ENCODE measurements around the gene THAP3.
A peak's percentile ranks its signal among the peaks of the same experiment; 100 is the strongest.

- no peak for TF ChIP-seq CHD1 (IDR thresholded peaks at IDR 0.05; ENCODE audit: low read depth, low read length)
- peak in 1 of 2 experiments; percentile 25; a peak in 1 of 3 replicates for TF ChIP-seq POLR2A (IDR thresholded peaks at IDR 0.05; ENCODE audit: control extremely low read depth in 1 of 2, low read depth in 2 of 2, low read length in 2 of 2)
- no peak for TF ChIP-seq SIX5 (IDR thresholded peaks at IDR 0.05; ENCODE audit: low read depth, low read length)
- TF ChIP-seq CTCF (IDR thresholded peaks at IDR 0.05; ENCODE audit: control extremely low read depth in 1 of 3, insufficient read depth in 1 of 3, low read depth in 1 of 3, low read length in 3 of 3) = peak in 1 of 3 experiments; percentile 38; a peak in 2 of 4 replicates
- TF ChIP-seq CEBPB (IDR thresholded peaks at IDR 0.05; ENCODE audit: low read depth, low read length) = no peak
- TF ChIP-seq CHD2 (IDR thresholded peaks at IDR 0.05; ENCODE audit: low read length) = no peak
- peak; percentile 81 for TF ChIP-seq PHF8 (conservative IDR thresholded peaks at IDR 0.05; ENCODE audit: low read depth, low read length)
- no peak for TF ChIP-seq SRF (IDR thresholded peaks at IDR 0.05; ENCODE audit: low read depth, low read length)
- TF ChIP-seq EZH2 (IDR thresholded peaks at IDR 0.05; ENCODE audit: low read depth, low read length, severe bottlenecking) = no peak
- no peak for TF ChIP-seq ATF3 (IDR thresholded peaks at IDR 0.05; ENCODE audit: insufficient read depth, low read depth, low read length)
- no peak; a peak in 1 of 4 replicates for TF ChIP-seq HDAC2 (IDR thresholded peaks at IDR 0.05; ENCODE audit: borderline replicate concordance in 1 of 2, low read depth in 2 of 2, low read length in 2 of 2)
Observed at GRCh38 chr1:6624710-6625583, at the start of gene THAP3.

All from H1 (cell line).